GM19324 (cell line): Measurements from ENCODE around the gene NBPF19.
"Not testable (repeated sequence)": the region's sequence is repeated elsewhere in the genome, so short reads cannot be mapped to it uniquely, and the experiment has no call there.

Experiments
- ATAC-seq: cut with Tn5 transposase; IDR thresholded peaks from one replicate; pipeline ENCODE4 v1.9.1; 2021; ENCODE audit warnings: mild to moderate bottlenecking, moderate library complexity; ENCODE audit not compliant: unreplicated experiment, low FRiP score

NBPF19 gene, protein sequence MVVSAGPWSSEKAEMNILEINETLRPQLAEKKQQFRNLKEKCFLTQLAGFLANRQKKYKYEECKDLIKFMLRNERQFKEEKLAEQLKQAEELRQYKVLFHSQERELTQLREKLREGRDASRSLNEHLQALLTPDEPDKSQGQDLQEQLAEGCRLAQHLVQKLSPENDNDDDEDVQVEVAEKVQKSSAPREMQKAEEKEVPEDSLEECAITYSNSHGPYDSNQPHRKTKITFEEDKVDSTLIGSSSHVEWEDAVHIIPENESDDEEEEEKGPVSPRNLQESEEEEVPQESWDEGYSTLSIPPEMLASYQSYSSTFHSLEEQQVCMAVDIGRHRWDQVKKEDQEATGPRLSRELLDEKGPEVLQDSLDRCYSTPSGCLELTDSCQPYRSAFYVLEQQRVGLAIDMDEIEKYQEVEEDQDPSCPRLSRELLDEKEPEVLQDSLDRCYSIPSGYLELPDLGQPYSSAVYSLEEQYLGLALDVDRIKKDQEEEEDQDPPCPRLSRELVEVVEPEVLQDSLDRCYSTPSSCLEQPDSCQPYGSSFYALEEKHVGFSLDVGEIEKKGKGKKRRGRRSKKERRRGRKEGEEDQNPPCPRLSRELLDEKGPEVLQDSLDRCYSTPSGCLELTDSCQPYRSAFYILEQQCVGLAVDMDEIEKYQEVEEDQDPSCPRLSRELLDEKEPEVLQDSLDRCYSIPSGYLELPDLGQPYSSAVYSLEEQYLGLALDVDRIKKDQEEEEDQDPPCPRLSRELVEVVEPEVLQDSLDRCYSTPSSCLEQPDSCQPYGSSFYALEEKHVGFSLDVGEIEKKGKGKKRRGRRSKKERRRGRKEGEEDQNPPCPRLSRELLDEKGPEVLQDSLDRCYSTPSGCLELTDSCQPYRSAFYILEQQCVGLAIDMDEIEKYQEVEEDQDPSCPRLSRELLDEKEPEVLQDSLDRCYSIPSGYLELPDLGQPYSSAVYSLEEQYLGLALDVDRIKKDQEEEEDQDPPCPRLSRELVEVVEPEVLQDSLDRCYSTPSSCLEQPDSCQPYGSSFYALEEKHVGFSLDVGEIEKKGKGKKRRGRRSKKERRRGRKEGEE (N-terminal part only)

GRCh38 chr1:149474745-149475144, at the start of gene NBPF19:
Gene NBPF19, plus strand, starts transcription at chr1:149475045. Its CDS starts 888 bp downstream, at chr1:149475933.
- not testable (repeated sequence) for ATAC-seq

- not testable (repeated sequence) for ATAC-seq
Measured at GRCh38 chr1:149428317-149428716, 46.5 kb upstream of the NBPF19 start.

GRCh38 chr1:149445451-149445850, 29.4 kb upstream of the NBPF19 start:
- not testable (repeated sequence) for ATAC-seq

DNA sequence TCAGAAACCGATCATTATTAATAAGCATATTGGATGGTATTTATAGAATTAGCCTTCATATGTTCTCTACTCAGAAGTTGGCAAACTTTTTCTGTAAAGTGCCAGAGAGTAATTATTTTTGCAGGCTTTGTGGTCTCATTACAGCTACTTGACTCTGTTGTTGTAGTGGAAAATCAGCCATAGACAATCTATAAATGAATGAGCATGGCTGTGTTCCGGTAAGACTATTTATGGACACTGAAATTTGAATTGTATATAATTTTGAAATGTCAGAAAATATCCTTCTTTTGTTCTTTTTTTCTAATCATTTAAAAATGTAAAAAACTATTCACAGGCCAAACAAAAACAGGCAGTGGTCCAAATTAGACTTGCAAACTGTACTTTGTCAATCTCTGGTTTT, 22.6 kb upstream of the NBPF19 start:
- ATAC-seq, result not testable (repeated sequence)

DNA sequence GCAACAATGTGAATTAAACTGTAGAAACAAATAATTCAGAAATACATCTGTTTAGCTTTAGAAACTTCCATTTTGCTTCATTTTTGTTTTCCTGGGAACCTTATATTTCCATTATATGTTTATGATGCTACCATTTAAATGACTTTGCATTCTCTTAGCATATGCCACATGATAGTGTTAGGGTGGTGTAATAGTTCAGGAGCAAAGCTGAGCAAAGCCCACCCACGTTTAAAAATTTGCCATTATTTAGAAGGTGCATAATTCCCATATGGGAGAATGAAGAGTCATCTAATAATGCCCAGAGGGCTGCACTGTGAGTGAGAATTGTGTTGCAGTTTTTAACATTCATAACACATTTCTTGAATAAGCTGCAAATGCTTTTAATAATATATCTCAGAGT, 22.2 kb upstream of the NBPF19 start:
- not testable (repeated sequence) for ATAC-seq

DNA sequence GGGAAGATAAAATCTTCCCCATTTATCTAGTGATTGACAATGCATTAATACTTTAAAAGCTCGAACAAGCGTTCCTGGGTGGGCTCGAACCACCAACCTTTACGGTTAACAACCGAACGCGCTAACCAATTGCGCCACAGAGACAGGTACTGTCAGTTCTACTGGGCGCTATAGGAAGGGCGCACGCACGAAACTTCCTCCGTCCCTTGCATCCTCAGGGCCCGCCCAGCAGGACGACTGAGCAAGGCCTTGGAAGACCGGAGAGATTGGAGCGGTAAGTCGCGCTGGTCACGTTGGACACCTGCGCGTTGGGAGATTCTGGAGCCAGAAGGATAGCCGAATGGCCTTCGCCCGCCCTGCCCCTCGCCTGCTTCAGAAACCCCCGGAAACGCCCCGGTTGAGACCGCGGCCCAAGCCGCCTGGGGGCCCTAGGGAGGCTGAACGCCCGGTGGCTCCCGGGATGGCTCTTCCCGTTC, 83.5 kb downstream of the NBPF19 start:
- not testable (repeated sequence) for ATAC-seq

- ATAC-seq, result not testable (repeated sequence)
Measured at GRCh38 chr1:149561806-149562205, 87.0 kb downstream of the NBPF19 start.

GRCh38 chr1:149565485-149565884, 90.6 kb downstream of the NBPF19 start:
- ATAC-seq, result not testable (repeated sequence)

GRCh38 chr1:149572763-149573162, 97.9 kb downstream of the NBPF19 start:
- ATAC-seq, result not testable (repeated sequence)

GRCh38 chr1:149585592-149585991, 110.7 kb downstream of the NBPF19 start:
- not testable (repeated sequence) for ATAC-seq
